Measurements from ENCODE around the gene GSTM2.

DNA sequence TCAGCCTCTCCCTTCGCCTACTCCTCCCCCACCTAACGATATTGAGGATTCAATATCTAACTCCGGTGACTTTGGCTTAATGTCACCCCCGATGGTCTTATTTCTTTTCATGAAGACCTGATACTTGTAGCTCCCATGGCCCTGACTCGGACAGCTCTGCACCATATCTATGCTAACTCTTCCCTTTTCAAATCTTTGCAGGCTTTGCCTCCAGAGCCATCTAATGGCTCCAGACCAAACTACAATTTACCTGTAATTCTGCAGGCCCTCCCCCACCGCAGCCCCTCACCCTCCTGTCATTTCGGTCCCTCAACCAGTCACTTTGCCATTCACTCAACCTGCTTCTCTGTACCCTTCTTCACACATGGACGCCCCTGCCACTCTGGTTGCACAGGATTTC lies 36.3 kb downstream of the GSTM2 start:
- TF ChIP-seq, protein P1, sequence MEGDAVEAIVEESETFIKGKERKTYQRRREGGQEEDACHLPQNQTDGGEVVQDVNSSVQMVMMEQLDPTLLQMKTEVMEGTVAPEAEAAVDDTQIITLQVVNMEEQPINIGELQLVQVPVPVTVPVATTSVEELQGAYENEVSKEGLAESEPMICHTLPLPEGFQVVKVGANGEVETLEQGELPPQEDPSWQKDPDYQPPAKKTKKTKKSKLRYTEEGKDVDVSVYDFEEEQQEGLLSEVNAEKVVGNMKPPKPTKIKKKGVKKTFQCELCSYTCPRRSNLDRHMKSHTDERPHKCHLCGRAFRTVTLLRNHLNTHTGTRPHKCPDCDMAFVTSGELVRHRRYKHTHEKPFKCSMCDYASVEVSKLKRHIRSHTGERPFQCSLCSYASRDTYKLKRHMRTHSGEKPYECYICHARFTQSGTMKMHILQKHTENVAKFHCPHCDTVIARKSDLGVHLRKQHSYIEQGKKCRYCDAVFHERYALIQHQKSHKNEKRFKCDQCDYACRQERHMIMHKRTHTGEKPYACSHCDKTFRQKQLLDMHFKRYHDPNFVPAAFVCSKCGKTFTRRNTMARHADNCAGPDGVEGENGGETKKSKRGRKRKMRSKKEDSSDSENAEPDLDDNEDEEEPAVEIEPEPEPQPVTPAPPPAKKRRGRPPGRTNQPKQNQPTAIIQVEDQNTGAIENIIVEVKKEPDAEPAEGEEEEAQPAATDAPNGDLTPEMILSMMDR (IDR thresholded peaks at IDR 0.05) = no peak
- TF ChIP-seq POLR2A (IDR thresholded peaks at IDR 0.05) = no peak

All from adrenal gland (tissue), 5 donors.